OCI-LY1 (cell line): ENCODE data around the gene PRKCH.

Experiments
- H2AFZ ChIP-seq: fragments of 200-600 bp; sonication (generic), shearing (Covaris generic); 2 replicates; pipeline ENCODE4 v1.6.0; 2014; ENCODE audit warnings: antibody characterized with exemption, mild to moderate bottlenecking, low read length
- H3F3A ChIP-seq: fragments of 200-600 bp; sonication (generic), shearing (Covaris generic); 2 replicates; pipeline ENCODE4 v1.6.0; 2014; ENCODE audit warnings: mild to moderate bottlenecking, antibody characterized with exemption, low read length, moderate library complexity; ENCODE audit not compliant: insufficient read depth
- H3K27ac ChIP-seq: fragments of 200-600 bp; sonication (generic); 2 replicates; pipeline ENCODE4 v1.5.1; 2014; ENCODE audit warnings: low read length, mixed run types, mild to moderate bottlenecking, low read depth; ENCODE audit not compliant: poor library complexity, severe bottlenecking
- H3K27me3 ChIP-seq: fragments of 200-600 bp; sonication (generic); 2 replicates; pipeline ENCODE4 v1.6.0; 2014; ENCODE audit warnings: antibody characterized with exemption, mild to moderate bottlenecking, low read length, moderate library complexity; ENCODE audit not compliant: insufficient read depth
- H3K36me3 ChIP-seq: fragments of 200-600 bp; sonication (generic); 2 replicates; pipeline ENCODE4 v1.6.1; 2014; ENCODE audit warnings: mild to moderate bottlenecking, antibody characterized with exemption, low read length, moderate library complexity, mixed read lengths; ENCODE audit not compliant: insufficient read depth
- H3K4me1 ChIP-seq: fragments of 200-600 bp; sonication (generic); 2 replicates; pipeline ENCODE4 v1.5.1; 2014; ENCODE audit warnings: mild to moderate bottlenecking, low read length, moderate library complexity; ENCODE audit not compliant: insufficient read depth, severe bottlenecking
- H3K4me2 ChIP-seq: fragments of 200-600 bp; sonication (generic), shearing (Covaris generic); 2 replicates; pipeline ENCODE4 v1.6.1; 2014; ENCODE audit warnings: low read length
- H3K4me3 ChIP-seq: fragments of 200-600 bp; sonication (generic); 2 replicates; pipeline ENCODE4 v1.5.1; 2014; ENCODE audit warnings: low read length, low read depth, mild to moderate bottlenecking, mixed read lengths; ENCODE audit not compliant: poor library complexity, severe bottlenecking
- H3K79me2 ChIP-seq: fragments of 200-600 bp; shearing (Covaris generic); 2 replicates; pipeline ENCODE4 v1.6.1; 2016; ENCODE audit warnings: mixed run types, low read length, mixed read lengths; ENCODE audit not compliant: insufficient read depth
- H3K9ac ChIP-seq: fragments of 200-600 bp; sonication (generic), shearing (Covaris generic); 2 replicates; pipeline ENCODE4 v1.6.1; 2014; ENCODE audit warnings: mild to moderate bottlenecking, low read length, mixed read lengths
- H3K9me2 ChIP-seq: fragments of 200-600 bp; sonication (generic), shearing (Covaris generic); 2 replicates; pipeline ENCODE4 v1.6.1; 2014; ENCODE audit warnings: low read depth, mild to moderate bottlenecking, low read length, mixed read lengths
- H3K9me3 ChIP-seq: fragments of 200-600 bp; shearing (Covaris generic); 2 replicates; pipeline ENCODE4 v1.6.1; 2014; ENCODE audit warnings: low read length, mixed read lengths
- H4K20me1 ChIP-seq: fragments of 200-600 bp; sonication (generic), shearing (Covaris generic); 2 replicates; pipeline ENCODE4 v1.6.0; 2016; ENCODE audit warnings: mild to moderate bottlenecking, low read length; ENCODE audit not compliant: insufficient read depth
- EZH2 ChIP-seq: fragments of 200-600 bp; sonication (generic), shearing (Covaris generic); IDR thresholded peaks from 2 replicates; pipeline ENCODE4 v1.8.0; 2017; ENCODE audit warnings: borderline replicate concordance, mixed run types, mild to moderate bottlenecking, antibody characterized with exemption, low read length, moderate library complexity, mixed read lengths
- TF ChIP-seq, protein P1 (sequence below): fragments of 200-600 bp; sonication (generic), shearing (Covaris generic); IDR thresholded peaks from 2 replicates; pipeline ENCODE4 v1.5.1; 2017; ENCODE audit warnings: mild to moderate bottlenecking, antibody characterized with exemption, low read length, moderate library complexity, mixed read lengths

Gene PRKCH

DNA sequence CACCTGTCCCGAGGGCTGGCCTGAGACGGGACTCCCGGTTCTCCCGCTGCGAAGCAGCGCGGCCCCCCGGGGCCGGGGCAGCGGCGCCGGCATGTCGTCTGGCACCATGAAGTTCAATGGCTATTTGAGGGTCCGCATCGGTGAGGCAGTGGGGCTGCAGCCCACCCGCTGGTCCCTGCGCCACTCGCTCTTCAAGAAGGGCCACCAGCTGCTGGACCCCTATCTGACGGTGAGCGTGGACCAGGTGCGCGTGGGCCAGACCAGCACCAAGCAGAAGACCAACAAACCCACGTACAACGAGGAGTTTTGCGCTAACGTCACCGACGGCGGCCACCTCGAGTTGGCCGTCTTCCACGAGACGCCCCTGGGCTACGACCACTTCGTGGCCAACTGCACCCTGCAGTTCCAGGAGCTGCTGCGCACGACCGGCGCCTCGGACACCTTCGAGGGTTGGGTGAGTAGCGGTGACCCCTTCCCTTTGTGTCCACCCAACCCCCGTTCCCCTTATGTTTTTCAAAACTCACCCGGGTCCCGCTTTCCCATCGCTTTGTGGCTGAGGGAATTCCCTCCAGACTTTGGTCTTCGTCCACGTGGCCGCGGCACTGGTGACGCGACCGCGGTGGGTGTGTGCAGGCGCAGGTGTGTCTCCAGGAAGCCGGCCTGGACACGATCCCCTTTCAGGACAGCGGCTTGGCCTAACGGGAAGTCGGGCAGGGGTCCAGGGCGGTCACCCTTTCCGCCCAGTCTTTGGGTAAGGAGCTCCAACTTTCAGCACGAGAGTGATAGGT lies 826 bp downstream of the PRKCH start:
- Histone ChIP-seq H3F3A (no peaks in the 10 kb centered on the region), H3K9ac (no peak overlapping the region), H3K36me3 (no peaks in the 10 kb centered on the region), H3K27ac (no peak overlapping the region), H3K79me2 (no peaks in the 10 kb centered on the region), H4K20me1 (no peaks in the 10 kb centered on the region), H3K4me1 (no peaks in the 10 kb centered on the region), H3K9me2 (no peaks in the 10 kb centered on the region), H3K4me2 (no peak overlapping the region), H3K4me3 (no peak overlapping the region), H2AFZ (no peak overlapping the region), H3K9me3 (no peaks in the 10 kb centered on the region), H3K27me3 (no peaks in the 10 kb centered on the region)
- TF ChIP-seq, protein P1, sequence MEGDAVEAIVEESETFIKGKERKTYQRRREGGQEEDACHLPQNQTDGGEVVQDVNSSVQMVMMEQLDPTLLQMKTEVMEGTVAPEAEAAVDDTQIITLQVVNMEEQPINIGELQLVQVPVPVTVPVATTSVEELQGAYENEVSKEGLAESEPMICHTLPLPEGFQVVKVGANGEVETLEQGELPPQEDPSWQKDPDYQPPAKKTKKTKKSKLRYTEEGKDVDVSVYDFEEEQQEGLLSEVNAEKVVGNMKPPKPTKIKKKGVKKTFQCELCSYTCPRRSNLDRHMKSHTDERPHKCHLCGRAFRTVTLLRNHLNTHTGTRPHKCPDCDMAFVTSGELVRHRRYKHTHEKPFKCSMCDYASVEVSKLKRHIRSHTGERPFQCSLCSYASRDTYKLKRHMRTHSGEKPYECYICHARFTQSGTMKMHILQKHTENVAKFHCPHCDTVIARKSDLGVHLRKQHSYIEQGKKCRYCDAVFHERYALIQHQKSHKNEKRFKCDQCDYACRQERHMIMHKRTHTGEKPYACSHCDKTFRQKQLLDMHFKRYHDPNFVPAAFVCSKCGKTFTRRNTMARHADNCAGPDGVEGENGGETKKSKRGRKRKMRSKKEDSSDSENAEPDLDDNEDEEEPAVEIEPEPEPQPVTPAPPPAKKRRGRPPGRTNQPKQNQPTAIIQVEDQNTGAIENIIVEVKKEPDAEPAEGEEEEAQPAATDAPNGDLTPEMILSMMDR, result no peak
- TF ChIP-seq EZH2, result no peak

DNA sequence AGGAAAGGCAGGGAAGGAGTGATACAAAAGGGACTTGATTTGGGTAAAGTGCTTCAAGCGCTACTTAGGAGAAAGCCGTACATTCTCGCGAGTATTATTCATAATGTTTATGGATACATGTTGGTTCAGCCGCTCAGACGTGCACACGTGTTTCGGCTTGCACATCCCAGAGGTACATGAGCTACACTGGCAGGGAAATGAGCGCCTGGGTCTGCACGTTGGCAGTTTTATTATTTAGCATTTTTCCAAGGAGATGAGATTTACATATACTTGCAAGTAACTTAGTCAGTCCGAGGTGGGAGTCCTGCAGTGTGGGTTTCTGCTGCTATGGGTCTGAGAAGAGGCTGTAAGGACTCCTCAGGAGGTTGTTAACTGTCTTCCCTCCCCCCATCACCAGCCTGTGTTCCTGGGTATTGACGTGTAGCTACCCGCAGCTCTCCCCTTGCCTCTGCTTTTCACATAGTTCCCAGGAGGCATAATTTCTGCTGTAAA lies 1.5 kb downstream of the PRKCH start:
- no peaks in the 10 kb centered on the region for H3F3A ChIP-seq
- no peak overlapping the region for H3K4me3 ChIP-seq
- H3K4me2 ChIP-seq, result no peak overlapping the region
- no peaks in the 10 kb centered on the region for H3K27me3 ChIP-seq
- H2AFZ ChIP-seq, result no peak overlapping the region
- no peaks in the 10 kb centered on the region for H3K9me3 ChIP-seq
- no peaks in the 10 kb centered on the region for H3K79me2 ChIP-seq
- no peaks in the 10 kb centered on the region for H3K4me1 ChIP-seq
- no peaks in the 10 kb centered on the region for H4K20me1 ChIP-seq
- TF ChIP-seq, protein P1, result no peak
- no peak for TF ChIP-seq EZH2
- H3K9ac ChIP-seq, result no peak overlapping the region
- H3K36me3 ChIP-seq, result no peaks in the 10 kb centered on the region
- no peaks in the 10 kb centered on the region for H3K9me2 ChIP-seq
- H3K27ac ChIP-seq, result no peak overlapping the region

DNA sequence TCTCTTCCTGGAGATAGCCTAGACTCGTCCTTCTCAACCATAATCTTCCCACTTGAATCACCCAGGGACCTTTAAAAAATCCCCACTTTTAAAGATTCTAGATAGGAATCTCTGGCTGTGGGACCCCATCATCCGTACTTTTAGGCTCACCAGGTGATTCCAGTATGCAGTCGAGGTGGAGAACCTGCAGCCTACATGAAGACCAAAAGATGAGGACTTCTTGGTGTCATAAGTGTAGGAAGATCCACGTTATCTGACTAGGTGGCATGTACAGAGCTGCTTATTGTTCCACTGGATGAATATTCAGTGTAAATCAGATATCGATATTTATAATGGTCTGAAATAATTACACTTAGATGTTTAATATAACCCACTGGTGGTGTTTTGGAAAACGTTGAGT lies 2.6 kb downstream of the PRKCH start:
- Histone ChIP-seq H3K27me3 (no peaks in the 10 kb centered on the region), H3K4me3 (no peak overlapping the region), H2AFZ (no peak overlapping the region), H3K9me2 (no peaks in the 10 kb centered on the region), H3K36me3 (no peaks in the 10 kb centered on the region), H3K9me3 (no peaks in the 10 kb centered on the region), H4K20me1 (no peaks in the 10 kb centered on the region), H3F3A (no peaks in the 10 kb centered on the region), H3K4me2 (no peak overlapping the region), H3K27ac (no peak overlapping the region), H3K79me2 (no peaks in the 10 kb centered on the region), H3K9ac (no peak overlapping the region), H3K4me1 (no peaks in the 10 kb centered on the region)
- no peak for TF ChIP-seq EZH2
- TF ChIP-seq, protein P1, result no peak
